ENCODE measurements around the gene PPP1R3F. TPM values are rescaled to one million over a fixed set of nuclear protein-coding genes. Genes with fewer than 3 reads are reported as not detected.

Gene PPP1R3F
- polyA plus RNA-seq, 2 of the 4 experiments (the other 2 are of a cell fraction) = 3.0 to 5.2 TPM

DNA sequence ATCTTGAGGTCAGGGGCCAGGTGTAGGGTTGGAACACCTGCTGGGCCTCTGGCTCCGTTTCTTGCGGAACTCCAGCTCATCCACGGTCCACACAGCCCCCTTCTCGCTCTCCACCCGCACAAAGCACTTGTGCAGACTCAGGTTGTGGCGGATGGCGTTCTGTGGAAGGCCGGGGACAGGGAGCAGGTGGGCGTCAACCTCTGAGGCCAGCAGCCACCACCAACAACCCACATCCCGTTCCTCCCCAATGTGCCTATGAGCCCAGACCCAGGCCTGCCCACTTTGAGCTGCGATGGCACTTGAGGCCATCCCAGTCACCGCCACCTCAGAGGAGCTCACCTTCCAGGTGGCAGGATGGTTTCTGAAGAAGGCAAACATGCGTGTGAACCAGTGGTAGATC, 18.3 kb upstream of the PPP1R3F start:
- no peaks in the 10 kb centered on the region for H3K4me1 ChIP-seq
- H3K9me3 ChIP-seq = no peaks in the 10 kb centered on the region
- TF ChIP-seq CHD2 (IDR thresholded peaks at IDR 0.05; ENCODE audit: low read length, partially characterized antibody) (no peak), KDM1A (IDR thresholded peaks at IDR 0.05; ENCODE audit: low read depth) (no peak), SMC3 (IDR thresholded peaks at IDR 0.05) (no peak), FOXS1 (CRISPR knock-in tag; IDR thresholded peaks at IDR 0.05) (no peak), EP300 (IDR thresholded peaks at IDR 0.05) (no peak), ESRRA (IDR thresholded peaks at IDR 0.05; ENCODE audit: borderline replicate concordance, low read length) (no peak), FOSL2 (IDR thresholded peaks at IDR 0.05) (no peak), FOSL2 (CRISPR knock-in tag; IDR thresholded peaks at IDR 0.05) (no peak)
- no peak overlapping the region for H3K27ac ChIP-seq
- ChIA-PET POLR2A (no interaction called here), CTCF (no interaction called here)
- DNase-seq (ENCODE audit: low read depth in 1 of 2, low spot score in 1 of 2) (no peak), FAIRE-seq (no peak), ATAC-seq (no peak)
- WGBS (ENCODE audit: missing lambda C conversion rate) = 92% methylated on average over 12 of the region's 13 CpGs
- H3K4me3 ChIP-seq = no peak overlapping the region
- no peak overlapping the region for H3K4me2 ChIP-seq

- FAIRE-seq (no peak), ATAC-seq (no peak), DNase-seq (ENCODE audit: low read depth in 1 of 2, low spot score in 1 of 2) (no peak)
- Histone ChIP-seq H3K4me2 (no peak overlapping the region), H3K4me3 (no peak overlapping the region), H3K4me1 (no peaks in the 10 kb centered on the region), H3K9me3 (no peaks in the 10 kb centered on the region), H3K27ac (no peak overlapping the region)
- WGBS (ENCODE audit: missing lambda C conversion rate) = 92% methylated on average over 6 of the region's 7 CpGs
- CTCF ChIA-PET = no interaction called here
- TF ChIP-seq GATA3 (IDR thresholded peaks at IDR 0.05; ENCODE audit: borderline replicate concordance) = no peak
- POLR2A ChIA-PET = interaction anchor here (0.9 kb wide), 1 partner anchor 14 kb away, joined by 3 read pairs; no protein-coding TSS in a partner anchor
Measured at GRCh38 chrX:49254639-49255038, 15.0 kb upstream of the PPP1R3F start.

GRCh38 chrX:49256268-49256995, 13.2 kb upstream of the PPP1R3F start:
- no peak overlapping the region for H3K27ac ChIP-seq
- no peaks in the 10 kb centered on the region for H3K9me3 ChIP-seq
- ChIA-PET CTCF (interaction anchor here (1.0 to 1.2 kb wide), 3 partner anchors 18 to 64 kb away, joined by 3 to 4 read pairs (median 3); no protein-coding TSS in a partner anchor), POLR2A (interaction anchor here (1.0 kb wide), 1 partner anchor 65 kb away, joined by 5 read pairs; no protein-coding TSS in a partner anchor)
- no peak for TF ChIP-seq GATA3 (IDR thresholded peaks at IDR 0.05; ENCODE audit: borderline replicate concordance)
- no peak for TF ChIP-seq CEBPB (IDR thresholded peaks at IDR 0.05)
- TF ChIP-seq RCOR1 (IDR thresholded peaks at IDR 0.05; ENCODE audit: low read depth, low read length) = no peak
- no peak for TF ChIP-seq USF2 (IDR thresholded peaks at IDR 0.05)
- WGBS (ENCODE audit: missing lambda C conversion rate) = 70% methylated on average over 5 of the region's 9 CpGs
- no peak overlapping the region for H3K4me2 ChIP-seq
- DNase-seq (ENCODE audit: low read depth in 1 of 2, low spot score in 1 of 2) (no peak), ATAC-seq (no peak), FAIRE-seq (no peak)
- H3K4me1 ChIP-seq = no peaks in the 10 kb centered on the region
- H3K4me3 ChIP-seq = no peak overlapping the region

DNA sequence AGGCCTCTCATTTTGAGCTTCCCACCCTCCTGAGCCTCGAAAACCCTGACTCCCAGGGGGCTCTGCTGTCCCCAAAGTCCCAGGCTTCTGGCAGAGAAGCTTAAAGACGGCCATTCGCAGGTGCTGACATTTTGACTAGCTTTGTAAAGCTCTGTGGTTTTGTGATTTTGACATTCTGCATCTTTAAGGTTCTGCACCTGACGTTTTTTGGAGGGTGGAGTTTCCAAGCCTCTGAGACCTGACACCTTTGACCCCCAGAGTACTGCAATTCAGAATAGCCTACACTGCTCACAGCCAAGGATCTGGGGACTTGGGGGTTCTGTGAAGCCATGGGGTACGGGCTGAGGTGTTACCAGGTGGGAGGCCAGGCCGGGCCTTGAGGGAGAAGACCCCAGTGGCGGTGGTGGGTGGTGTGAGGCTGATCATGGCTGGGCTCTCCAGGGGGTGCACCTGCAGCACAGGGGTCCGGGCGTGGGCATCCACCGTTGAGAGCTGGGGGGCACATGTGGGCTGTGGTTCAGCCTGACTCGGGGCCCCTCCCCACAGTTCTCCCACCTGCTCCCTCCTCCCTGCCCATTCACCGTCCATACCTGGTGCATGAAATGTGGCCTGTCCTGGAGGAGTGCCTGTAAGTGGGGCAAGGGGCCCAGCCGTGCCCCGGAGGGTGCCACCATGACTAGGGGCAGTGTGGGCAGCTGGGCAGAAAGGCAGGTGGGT, 12.4 kb upstream of the PPP1R3F start:
- Histone ChIP-seq H3K9me3 (no peaks in the 10 kb centered on the region), H3K4me3 (no peak overlapping the region), H3K27ac (no peak overlapping the region), H3K4me2 (no peak overlapping the region), H3K4me1 (no peaks in the 10 kb centered on the region)
- ChIA-PET CTCF (interaction anchor here (1.0 to 1.2 kb wide), 2 partner anchors 18 to 65 kb away, joined by 3 to 4 read pairs; no protein-coding TSS in a partner anchor), POLR2A (interaction anchor here (1.0 kb wide), 1 partner anchor 66 kb away, joined by 5 read pairs; no protein-coding TSS in a partner anchor)
- ATAC-seq (no peak), FAIRE-seq (no peak), DNase-seq (ENCODE audit: low read depth in 1 of 2, low spot score in 1 of 2) (no peak)
- TF ChIP-seq RCOR1 (IDR thresholded peaks at IDR 0.05; ENCODE audit: low read depth, low read length) = no peak
- WGBS (ENCODE audit: missing lambda C conversion rate) = 68% methylated on average over 8 of the region's 14 CpGs
